HepG2 (cell line): ENCODE measurements around the gene NGEF. TPM values are rescaled to one million over a fixed set of nuclear protein-coding genes. Genes with fewer than 3 reads are reported as not detected.

Experiments
- ATAC-seq: fragments of 200-7000 bp; cut with Tn5 transposase; 3 replicates; pipeline ENCODE4 v1.9.1; 2020; ENCODE audit warnings: mild to moderate bottlenecking, moderate library complexity
- BruUV-seq: library from RNA; stranded (reverse); fragments of 400-500 nt; replicated peaks from 2 replicates; lab custom pipeline; 2021; lab: Mats Ljungman, UMichigan
- CTCF ChIA-PET: fragments of 300-600 bp; formaldehyde crosslinking; extraction: SDS; loops from one replicate; lab custom pipeline; 2021; ENCODE audit warnings: low total read pairs, inconsistent platforms, low intra/inter-chr PET ratio; lab: Yijun Ruan, JAX
- POLR2A ChIA-PET: fragments of 350-600 bp; sonication (Branson Sonifier 250); formaldehyde crosslinking; loops from one replicate; lab custom pipeline; 2020; ENCODE audit warnings: antibody characterized with exemption, inconsistent platforms; lab: Yijun Ruan, JAX
- DNase-seq: peaks from one replicate; pipeline ENCODE4 v3.0.0-alpha.2; 2015; ENCODE audit warnings: low spot score
- FAIRE-seq: peaks from 3 replicates; lab custom pipeline; 2011; peaks lifted over from hg19 to GRCh38; lab: Jason Lieb, UNC
- H2AFZ ChIP-seq: one replicate; pipeline ENCODE4 v1.6.1; 2011; ENCODE audit warnings: low read length, inconsistent platforms
- H3K27ac ChIP-seq: fragments of 300-600 bp; 3 replicates; pipeline ENCODE4 v1.8.0; 2011; ENCODE audit warnings: mixed run types, mild to moderate bottlenecking, mixed read lengths, low read length, inconsistent platforms; ENCODE audit not compliant: insufficient read depth; ENCODE audit errors: extremely low read length
- H3K27me3 ChIP-seq, 2 experiments: fragments of 200-600 bp in 1 of 2; 2 replicates in 1 of 2; 3 replicates in 1 of 2; pipeline versions ENCODE4 v1.6.0 to v1.8.0; 2011; ENCODE audit warnings: low read length in 2 of 2, mild to moderate bottlenecking in 2 of 2, moderate library complexity in 2 of 2, inconsistent platforms in 1 of 2; ENCODE audit not compliant: insufficient read depth in 2 of 2, control insufficient read depth in 1 of 2
- H3K36me3 ChIP-seq, 2 experiments: fragments of 200-600 bp in 1 of 2; replicated peaks in 1 of 2; 2 replicates in 1 of 2; 3 replicates in 1 of 2; pipeline versions ENCODE4 v1.5.1 to v1.8.0; 2011; ENCODE audit warnings: low read length in 2 of 2, inconsistent platforms in 1 of 2; ENCODE audit not compliant: insufficient read depth in 2 of 2, control insufficient read depth in 1 of 2
- H3K4me1 ChIP-seq: 2 replicates; pipeline ENCODE4 v1.5.1; 2012; ENCODE audit warnings: low read length, inconsistent platforms; ENCODE audit not compliant: insufficient read depth
- H3K4me2 ChIP-seq: 2 replicates; pipeline ENCODE4 v1.6.0; 2011; ENCODE audit warnings: low read depth, low read length, inconsistent platforms
- H3K4me3 ChIP-seq, 3 experiments: fragments of 200-600 bp in 1 of 3; sonication (generic), shearing (Covaris generic) in 1 of 3; replicated peaks in 1 of 3; 2 replicates each; pipeline ENCODE4 v1.5.1; 2011 to 2016; ENCODE audit warnings: low read length in 3 of 3, inconsistent platforms in 2 of 3, low read depth in 2 of 3, mild to moderate bottlenecking in 2 of 3, control low read depth in 1 of 3, mixed read lengths in 1 of 3; ENCODE audit not compliant: insufficient read depth in 1 of 3
- H3K79me2 ChIP-seq: one replicate; pipeline ENCODE4 v1.6.1; 2011; ENCODE audit warnings: low read length, inconsistent platforms; ENCODE audit not compliant: insufficient read depth
- H3K9ac ChIP-seq: 2 replicates; pipeline ENCODE4 v1.6.0; 2011; ENCODE audit warnings: mild to moderate bottlenecking, low read depth, low read length, inconsistent platforms; ENCODE audit not compliant: insufficient read depth
- H3K9me3 ChIP-seq: 2 replicates; pipeline ENCODE4 v1.5.1; 2012; ENCODE audit warnings: mild to moderate bottlenecking, low read length
- H4K20me1 ChIP-seq: 2 replicates; pipeline ENCODE4 v1.6.0; 2011; ENCODE audit warnings: inconsistent platforms, mild to moderate bottlenecking, low read length, moderate library complexity; ENCODE audit not compliant: insufficient read depth
- FLYWCH1 ChIP-seq: sonication (generic); formaldehyde crosslinking; IDR thresholded peaks from 2 replicates; pipeline ENCODE4 v1.8.1; 2023; ENCODE audit warnings: mild to moderate bottlenecking, missing genetic modification reagents
- KDM5B ChIP-seq: sonication (generic); formaldehyde crosslinking; IDR thresholded peaks from 2 replicates; pipeline ENCODE4 v1.4.0; 2020; ENCODE audit warnings: missing genetic modification reagents, mild to moderate bottlenecking, borderline replicate concordance
- MLX ChIP-seq: IDR thresholded peaks from 2 replicates; pipeline ENCODE4 v1.6.1; 2016
- NFE2L2 ChIP-seq: fragments of 150-350 bp; IDR thresholded peaks from 2 replicates; pipeline ENCODE4 v1.6.1; 2014; ENCODE audit warnings: low read length
- NR2F2 ChIP-seq: IDR thresholded peaks from 2 replicates; pipeline ENCODE4 v1.6.1; 2012; ENCODE audit warnings: low read depth, inconsistent platforms, borderline replicate concordance
- STAT6 ChIP-seq: sonication (generic); formaldehyde crosslinking; IDR thresholded peaks from 2 replicates; pipeline ENCODE4 v1.4.0; 2020; ENCODE audit warnings: missing genetic modification reagents, mild to moderate bottlenecking, borderline replicate concordance
- ZNF280D ChIP-seq: sonication (generic); formaldehyde crosslinking; IDR thresholded peaks from 2 replicates; pipeline ENCODE4 v1.5.1; 2020; ENCODE audit warnings: mild to moderate bottlenecking, missing genetic modification reagents
- ZNF292 ChIP-seq: sonication (generic); formaldehyde crosslinking; IDR thresholded peaks from 2 replicates; pipeline ENCODE4 v1.8.1; 2022; ENCODE audit warnings: mild to moderate bottlenecking, low read depth, missing genetic modification reagents, borderline replicate concordance
- ZNF513 ChIP-seq: sonication (generic); formaldehyde crosslinking; conservative IDR thresholded peaks from 2 replicates; pipeline ENCODE4 v1.5.0; 2020; ENCODE audit warnings: missing genetic modification reagents
- ZNF530 ChIP-seq: sonication (generic); formaldehyde crosslinking; IDR thresholded peaks from 2 replicates; pipeline ENCODE4 v1.5.0; 2020; ENCODE audit warnings: low read depth, mild to moderate bottlenecking, missing genetic modification reagents
- ZNF616 ChIP-seq: sonication (generic); formaldehyde crosslinking; IDR thresholded peaks from 2 replicates; pipeline ENCODE4 v1.5.0; 2020; ENCODE audit warnings: low read depth, mild to moderate bottlenecking, missing genetic modification reagents
- ZNF780A ChIP-seq: sonication (generic); formaldehyde crosslinking; IDR thresholded peaks from 2 replicates; pipeline ENCODE4 v1.8.0; 2022; ENCODE audit warnings: mild to moderate bottlenecking, missing genetic modification reagents, moderate library complexity
- ZNF883 ChIP-seq: sonication (generic); formaldehyde crosslinking; IDR thresholded peaks from 2 replicates; pipeline ENCODE4 v1.5.1; 2020; ENCODE audit warnings: mild to moderate bottlenecking, missing genetic modification reagents; ENCODE audit errors: not compliant biosample characterization
- ZNF891 ChIP-seq: sonication (generic); formaldehyde crosslinking; IDR thresholded peaks from 2 replicates; pipeline ENCODE4 v1.5.0; 2020; ENCODE audit warnings: mild to moderate bottlenecking, missing genetic modification reagents
- WGBS: methylation state at CpG from one replicate; pipeline ENCODE4 v1.1.6; 2017; ENCODE audit warnings: low lambda C conversion rate; 5-methylcytosine and 5-hydroxymethylcytosine counted together
- in situ Hi-C: cut with HindIII; loops from 2 replicates; pipeline ENCODE4 v1.10.0; 2017; ENCODE audit warnings: low pct_unique_long_range_greater_than_20kb; ENCODE audit not compliant: extremely low pct_ligation_motif_present
- intact Hi-C: fragments of 100-400 bp; cut with micrococcal nuclease; formaldehyde crosslinking; loops from one replicate; pipeline ENCODE4 v1.10.0; 2022; ENCODE audit not compliant: unreplicated experiment
- polyA plus RNA-seq, 8 experiments: library from polyadenylated mRNA; depleted of rRNA in 3 of 8; stranded (reverse) in 7 of 8; unstranded in 1 of 8; fragments of >200 nt; fragmentation: Illumina TruSeq in 4 of 8; extraction: Trizol in 4 of 8; gene quantifications; 2 replicates each; pipeline versions ENCODE4 v1.2.1 to v1.2.3, GENCODE V29; 2011 to 2016; ENCODE audit warnings: low read depth in 4 of 8, missing spikeins in 1 of 8, mixed read lengths in 1 of 8; ENCODE audit not compliant: insufficient read depth in 1 of 8
- total RNA-seq, 5 experiments: library from RNA; depleted of rRNA; stranded (reverse); fragments of >200 nt; fragmentation: Illumina TruSeq; extraction: Trizol; gene quantifications; 2 replicates each; pipeline ENCODE4 v1.2.3, GENCODE V29; 2016; ENCODE audit warnings: low read depth in 1 of 5

The NGEF gene
- total and polyA plus RNA-seq, 2 of the 13 experiments (the other 11 are each of a cell fraction or from before 2014, with no cell fraction given), result 14.4 to 36.9 TPM

- TF ChIP-seq NFE2L2 (no peak), MLX (CRISPR knock-in tag) (no peak), NR2F2 (no peak), ZNF883 (CRISPR knock-in tag) (no peak), ZNF616 (no peak), KDM5B (CRISPR knock-in tag) (no peak), ZNF280D (CRISPR knock-in tag) (no peak)
- TF ChIP-seq, all 625 proteins: peak for 0
These were observed 20.6 kb upstream of the NGEF start (continued) for GRCh38 chr2:233033672-233034071.

GRCh38 chr2:233032551-233033320 lies 19.7 kb upstream of the NGEF start, which contains the start of gene NEU2:
Gene NEU2, plus strand, starts transcription at chr2:233032672. Its CDS starts 0 bp downstream, at chr2:233032672.
- intact Hi-C loops, result no loop called here
- FAIRE-seq, result no peak
- peak within 1 kb of the TSS; percentile 67 for H3K4me2 ChIP-seq
- TF ChIP-seq ZNF891 (CRISPR knock-in tag) (no peak), ZNF530 (no peak), ZNF292 (CRISPR knock-in tag) (no peak), ZNF780A (CRISPR knock-in tag) (no peak), STAT6 (CRISPR knock-in tag) (no peak), ZNF513 (CRISPR knock-in tag) (no peak), FLYWCH1 (CRISPR knock-in tag) (no peak)

More at GRCh38 chr2:233032551-233033320, 19.7 kb upstream of the NGEF start, which contains the start of gene NEU2:
- Histone ChIP-seq H3K4me3 (peak within 1 kb of the TSS in 1 of 3 experiments; percentile 43; a peak in 1 of 6 replicates), H3K9ac (no peak within 1 kb of the TSS), H3K36me3 (no peaks in the 10 kb centered on the region), H4K20me1 (no peaks in the 10 kb centered on the region), H3K27me3 (peaks cover 10 to 30% of the 10 kb centered on the region in 2 experiments), H3K9me3 (no peaks in the 10 kb centered on the region), H2AFZ (no peak within 1 kb of the TSS), H3K4me1 (peaks cover 15% of the 10 kb centered on the region), H3K27ac (no peak within 1 kb of the TSS), H3K79me2 (no peaks in the 10 kb centered on the region)
- no peak for DNase-seq
- no TSS peak for BruUV-seq
- CTCF ChIA-PET, result no interaction called here
- 74% methylated on average over 13 of the region's 13 CpGs for WGBS
- POLR2A ChIA-PET, result interaction anchor here (1.2 kb wide), 1 partner anchor 12 kb away, joined by 3 read pairs; no protein-coding TSS in a partner anchor
- ATAC-seq, result no peak
- in situ Hi-C loops, result no loop called here
